Stimulated activated CD8-positive, alpha-beta memory T cell treated with anti-CD3 and anti-CD28 coated beads, Interleukin-12 subunit alpha, Interleukin-12 subunit beta, amount 100 ng/mL, for 1 hour (primary cell): ENCODE results near the gene TBXA2R.

Experiments used
- DNase-seq: peaks from one replicate; pipeline ENCODE4 v3.0.0-alpha.2; 2020; ENCODE audit warnings: low read depth

TBXA2R gene

GRCh38 chr19:3551792-3552095, 54.9 kb downstream of the TBXA2R start:
- DNase-seq: no peak

GRCh38 chr19:3550947-3551791, 55.5 kb downstream of the TBXA2R start:
- DNase-seq: no peak

- DNase-seq: no peak
Observed at GRCh38 chr19:3549816-3550215, 56.9 kb downstream of the TBXA2R start.

- no peak for DNase-seq
Observed at GRCh38 chr19:3548606-3549005, 58.1 kb downstream of the TBXA2R start.

- DNase-seq: no peak
Observed at GRCh38 chr19:3547767-3548282, 58.9 kb downstream of the TBXA2R start.

DNA sequence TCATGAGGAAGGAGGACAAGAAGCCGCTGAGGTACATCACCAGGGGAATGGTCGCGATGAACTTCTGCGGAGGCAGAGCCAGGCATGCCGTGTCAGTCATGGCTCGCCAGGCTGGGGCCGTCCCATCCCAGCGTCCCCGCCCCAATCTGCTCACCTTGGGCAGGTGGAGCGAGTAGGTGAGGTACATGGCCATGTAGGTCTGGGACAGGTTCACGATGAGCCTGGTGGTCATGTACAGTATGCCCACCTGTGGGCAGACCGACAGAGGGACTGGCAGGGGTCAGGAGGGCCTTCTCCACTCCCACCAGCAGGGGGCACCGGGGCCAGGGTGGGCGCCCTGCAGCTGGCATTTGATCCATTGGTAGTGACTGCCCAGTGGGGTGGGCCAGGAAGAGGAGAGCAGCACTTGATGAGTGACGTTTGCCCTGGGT, 59.4 kb downstream of the TBXA2R start:
- DNase-seq: no peak

GRCh38 chr19:3546119-3546518, 60.6 kb downstream of the TBXA2R start:
- DNase-seq: no peak

DNA sequence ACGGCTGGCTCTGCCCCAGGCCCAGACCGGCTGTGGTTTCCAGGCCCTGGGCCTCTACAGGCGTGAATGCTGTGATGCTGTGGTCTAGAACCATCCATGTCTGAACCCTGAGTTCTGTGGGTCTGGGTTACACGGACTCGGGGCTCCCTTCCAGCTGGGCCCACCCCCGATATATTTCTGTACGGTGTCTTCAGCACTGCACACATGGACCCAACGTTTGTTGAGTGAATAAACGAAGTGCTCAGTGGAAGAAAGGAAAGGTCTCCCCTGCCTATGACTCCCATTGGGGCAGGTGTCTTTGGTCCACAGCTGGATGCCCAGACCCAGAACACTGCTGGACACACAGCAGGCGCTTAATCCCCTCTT, 61.0 kb downstream of the TBXA2R start:
- no peak for DNase-seq

GRCh38 chr19:3544742-3545668, 61.7 kb downstream of the TBXA2R start:
- peak; percentile 66 for DNase-seq
